IMR-90 (cell line): ENCODE data around the gene EVA1A. TPM values are rescaled to one million over a fixed set of nuclear protein-coding genes. Genes with fewer than 3 reads are reported as not detected.

ENCODE experiments used
- ATAC-seq: fragments of 200-7000 bp; cut with Tn5 transposase; 2 replicates; pipeline ENCODE4 v1.9.1; 2020; ENCODE audit warnings: low read depth, mild to moderate bottlenecking, moderate library complexity
- BruUV-seq: library from RNA; stranded (reverse); fragments of 400-500 nt; replicated peaks from 2 replicates; lab custom pipeline; 2021; lab: Mats Ljungman, UMichigan
- CTCF ChIA-PET: fragments of 300-600 bp; formaldehyde crosslinking; extraction: SDS; loops from one replicate; lab custom pipeline; 2021; ENCODE audit warnings: antibody characterized with exemption; lab: Yijun Ruan, JAX
- POLR2A ChIA-PET: fragments of 300-600 bp; sonication (Branson Sonifier 250); formaldehyde crosslinking; loops from one replicate; lab custom pipeline; 2022; ENCODE audit warnings: antibody characterized with exemption; ENCODE audit not compliant: unreplicated experiment; lab: Charles Lee
- DNase-seq: peaks from one replicate; pipeline ENCODE4 v3.0.0; 2013
- H2AFZ ChIP-seq: replicated peaks from 2 replicates; pipeline ENCODE3; 2013; ENCODE audit warnings: low read length, mild to moderate bottlenecking; ENCODE audit not compliant: poor library complexity
- H2AK5ac ChIP-seq: 2 replicates; pipeline ENCODE4 v1.6.1; 2013; ENCODE audit warnings: low read depth, low read length, inconsistent platforms
- H2AK9ac ChIP-seq: replicated peaks from 2 replicates; pipeline ENCODE3; 2013; ENCODE audit warnings: mild to moderate bottlenecking, low read depth, low read length, moderate library complexity; ENCODE audit not compliant: poor library complexity
- H2BK120ac ChIP-seq: 2 replicates; pipeline ENCODE4 v1.6.1; 2013; ENCODE audit warnings: low read depth, low read length, inconsistent platforms
- H2BK15ac ChIP-seq: 3 replicates; pipeline ENCODE4 v1.6.1; 2013; ENCODE audit warnings: low read depth, low read length, inconsistent platforms
- H2BK20ac ChIP-seq: 2 replicates; pipeline ENCODE4 v1.6.1; 2013; ENCODE audit warnings: low read depth, mild to moderate bottlenecking, inconsistent platforms, low read length, moderate library complexity
- H2BK5ac ChIP-seq: 2 replicates; pipeline ENCODE4 v1.6.1; 2013; ENCODE audit warnings: mild to moderate bottlenecking, low read depth, low read length, inconsistent platforms; ENCODE audit not compliant: poor library complexity, severe bottlenecking
- H3K14ac ChIP-seq: replicated peaks from 2 replicates; pipeline ENCODE4 v1.6.1; 2013; ENCODE audit warnings: low read depth, low read length, inconsistent platforms
- H3K18ac ChIP-seq: 2 replicates; pipeline ENCODE4 v1.6.1; 2013; ENCODE audit warnings: low read depth, low read length, control low read depth
- H3K23ac ChIP-seq: 2 replicates; pipeline ENCODE4 v1.6.1; 2013; ENCODE audit warnings: low read depth, low read length, inconsistent platforms
- H3K27ac ChIP-seq: 2 replicates; pipeline ENCODE4 v1.5.1; 2013; ENCODE audit warnings: mild to moderate bottlenecking, control low read depth, low read length; ENCODE audit not compliant: insufficient read depth
- H3K27me3 ChIP-seq: 2 replicates; pipeline ENCODE4 v1.6.1; 2013; ENCODE audit warnings: low read length; ENCODE audit not compliant: control insufficient read depth, insufficient read depth
- H3K36me3 ChIP-seq: 2 replicates; pipeline ENCODE4 v1.6.1; 2013; ENCODE audit warnings: low read length, mixed read lengths; ENCODE audit not compliant: control insufficient read depth, insufficient read depth
- H3K4ac ChIP-seq: 2 replicates; pipeline ENCODE4 v1.6.1; 2013; ENCODE audit warnings: low read depth, low read length, inconsistent platforms
- H3K4me1 ChIP-seq: 2 replicates; pipeline ENCODE4 v1.6.1; 2013; ENCODE audit warnings: low read length, mixed read lengths; ENCODE audit not compliant: control insufficient read depth, insufficient read depth
- H3K4me2 ChIP-seq: 2 replicates; pipeline ENCODE4 v1.6.1; 2013; ENCODE audit warnings: low read depth, mild to moderate bottlenecking, control low read depth, low read length, moderate library complexity
- H3K4me3 ChIP-seq: 2 replicates; pipeline ENCODE4 v1.5.1; 2013; ENCODE audit warnings: low read depth, mild to moderate bottlenecking, control low read depth, low read length, moderate library complexity; ENCODE audit not compliant: insufficient read depth
- H3K56ac ChIP-seq: 2 replicates; pipeline ENCODE4 v1.6.1; 2013; ENCODE audit warnings: low read length, inconsistent platforms; ENCODE audit not compliant: insufficient read depth; ENCODE audit errors: extremely low read depth
- H3K79me1 ChIP-seq, 2 experiments: 2 replicates each; pipeline ENCODE4 v1.6.1; 2013; ENCODE audit warnings: low read length in 2 of 2, inconsistent platforms in 1 of 2, low read depth in 1 of 2
- H3K9ac ChIP-seq: 2 replicates; pipeline ENCODE4 v1.6.1; 2013; ENCODE audit warnings: low read depth, low read length, control low read depth
- H3K9me1 ChIP-seq: 2 replicates; pipeline ENCODE4 v1.6.1; 2013; ENCODE audit warnings: low read length, inconsistent platforms; ENCODE audit not compliant: insufficient read depth
- H3K9me3 ChIP-seq: 2 replicates; pipeline ENCODE4 v1.6.1; 2013; ENCODE audit warnings: low read length; ENCODE audit not compliant: control insufficient read depth, insufficient read depth
- H4K20me1 ChIP-seq: 2 replicates; pipeline ENCODE4 v1.6.1; 2013; ENCODE audit warnings: low read length, inconsistent platforms; ENCODE audit not compliant: insufficient read depth
- H4K5ac ChIP-seq: 2 replicates; pipeline ENCODE4 v1.6.1; 2013; ENCODE audit warnings: mild to moderate bottlenecking, low read depth, low read length, control low read depth
- H4K8ac ChIP-seq, 2 experiments: 2 replicates each; pipeline ENCODE4 v1.6.1; 2013; ENCODE audit warnings: low read depth in 2 of 2, low read length in 2 of 2, control low read depth in 1 of 2, inconsistent platforms in 1 of 2
- H4K91ac ChIP-seq: 2 replicates; pipeline ENCODE4 v1.6.1; 2013; ENCODE audit warnings: low read depth, low read length, inconsistent platforms; ENCODE audit not compliant: insufficient read depth
- POLR2A ChIP-seq: IDR thresholded peaks from 2 replicates; pipeline ENCODE4 v1.6.1; 2012; ENCODE audit warnings: mild to moderate bottlenecking, low read depth, low read length
- WGBS, 2 experiments: methylation state at CpG; one replicate each; pipeline versions ENCODE4 v1.1.5 to v1.1.7; 2013; ENCODE audit warnings: missing lambda C conversion rate in 2 of 2; ENCODE audit not compliant: insufficient read length in 1 of 2; ENCODE audit errors: extremely low coverage in 2 of 2; 5-methylcytosine and 5-hydroxymethylcytosine counted together
- dilution Hi-C: fragments of 300-500 bp; cut with HindIII; formaldehyde crosslinking; loops from one replicate; pipeline ENCODE4 v1.14.3; 2018; ENCODE audit warnings: low sequenced_read_pairs; ENCODE audit not compliant: unreplicated experiment
- in situ Hi-C: fragments of 300-500 bp; cut with MboI; formaldehyde crosslinking; loops from 3 replicates; pipeline ENCODE4 v1.14.3; 2019; ENCODE audit warnings: low sequenced_read_pairs, inconsistent platforms, mixed read lengths
- intact Hi-C: fragments of 100-400 bp; cut with micrococcal nuclease; formaldehyde crosslinking; loops from 2 replicates; pipeline ENCODE4 v1.10.0; 2022
- polyA plus RNA-seq, 3 experiments: library from polyadenylated mRNA; depleted of rRNA; stranded (reverse); fragments of >200 nt; gene quantifications; 2 replicates each; pipeline ENCODE4 v1.2.3, GENCODE V29; 2012; ENCODE audit warnings: low replicate concordance in 1 of 3
- total RNA-seq: library from RNA; depleted of rRNA; stranded (reverse); fragments of >200 nt; gene quantifications from 2 replicates; pipeline ENCODE4 v1.2.3, GENCODE V29; 2012

EVA1A gene
- total and polyA plus RNA-seq, 2 of the 4 experiments (the other 2 are of a cell fraction), result 54.5 to 93.7 TPM

- H3K9me1 ChIP-seq, result peaks cover 27% of the 10 kb centered on the region
- H3K4me3 ChIP-seq, result no peak overlapping the region
- TF ChIP-seq POLR2A, result no peak
- peaks cover 15% of the 10 kb centered on the region for H3K4me1 ChIP-seq
- no peak overlapping the region for H4K91ac ChIP-seq
- dilution Hi-C loops, result no loop called here
- H3K56ac ChIP-seq, result no peak overlapping the region
- H2BK5ac ChIP-seq, result no peak overlapping the region
- no peak overlapping the region for H3K23ac ChIP-seq
- WGBS, 2 experiments, result 100% methylated on average over 1 of the region's 6 CpGs; no CpG with 5 or more reads in 1 of the 2 experiments
- peaks cover 53 to 79% of the 10 kb centered on the region in 2 experiments for H3K79me1 ChIP-seq
- H3K4ac ChIP-seq, result no peak overlapping the region
- ChIA-PET POLR2A (no interaction called here), CTCF (interaction anchor here (1.3 kb wide), 1 partner anchor 85 kb away, joined by 3 read pairs; no protein-coding TSS in a partner anchor)
- H3K27ac ChIP-seq, result no peak overlapping the region
- in situ Hi-C loops, result no loop called here
- no peak overlapping the region for H2AK9ac ChIP-seq
- no peak overlapping the region for H2BK15ac ChIP-seq
- H3K9ac ChIP-seq, result no peak overlapping the region
- H4K8ac ChIP-seq, result no peak overlapping the region
- no TSS peak for BruUV-seq
- no peak overlapping the region; the same call in 1 of the 2 replicates for H2AK5ac ChIP-seq
- no peaks in the 10 kb centered on the region for H3K27me3 ChIP-seq
- H2AFZ ChIP-seq, result no peak overlapping the region
- H3K4me2 ChIP-seq, result no peak overlapping the region
- peaks cover 58% of the 10 kb centered on the region for H4K20me1 ChIP-seq
- no peaks in the 10 kb centered on the region for H3K9me3 ChIP-seq
- peak; percentile 89 for DNase-seq
- intact Hi-C loops, result no loop called here
- peak; percentile 79 for ATAC-seq
- H2BK120ac ChIP-seq, result no peak overlapping the region
- H2BK20ac ChIP-seq, result no peak overlapping the region
- H3K36me3 ChIP-seq, result peaks cover 4% of the 10 kb centered on the region
- H3K14ac ChIP-seq, result no peak overlapping the region
- no peak overlapping the region for H3K18ac ChIP-seq
- no peak overlapping the region for H4K5ac ChIP-seq
These were observed 37.1 kb downstream of the EVA1A start for GRCh38 chr2:75523313-75524275.
